H1 (cell line): ENCODE measurements around the gene KMT2E. TPM values are rescaled to one million over a fixed set of nuclear protein-coding genes. Genes with fewer than 3 reads are reported as not detected.
A peak's percentile ranks its signal among the peaks of the same experiment; 100 is the strongest.

ENCODE experiments used
- CTCF ChIA-PET: fragments of 300-600 bp; sonication (Branson Sonifier 250); formaldehyde crosslinking; loops from one replicate; lab custom pipeline; 2021; ENCODE audit not compliant: partially characterized antibody; lab: Charles Lee
- POLR2A ChIA-PET: fragments of 300-600 bp; sonication (Branson Sonifier 250); formaldehyde crosslinking; loops from one replicate; lab custom pipeline; 2021; ENCODE audit warnings: inconsistent platforms; ENCODE audit not compliant: partially characterized antibody; lab: Charles Lee
- DNase-seq, 2 experiments: peaks; one replicate each; pipeline versions ENCODE4 v3.0.0 to v3.0.0-alpha.2; 2010 to 2022; ENCODE audit warnings: low spot score in 2 of 2, low read depth in 1 of 2, mixed read lengths in 1 of 2
- FAIRE-seq: peaks from 2 replicates; lab custom pipeline; 2011; peaks lifted over from hg19 to GRCh38; lab: Jason Lieb, UNC
- H2AFZ ChIP-seq: 2 replicates; pipeline ENCODE4 v1.8.1; 2012; ENCODE audit warnings: low read length, inconsistent platforms
- H2AK5ac ChIP-seq: 2 replicates; pipeline ENCODE4 v1.6.1; 2013; ENCODE audit warnings: low read depth, low read length
- H2BK120ac ChIP-seq: replicated peaks from 2 replicates; pipeline ENCODE3; 2013; ENCODE audit warnings: low read depth, low read length, inconsistent platforms
- H2BK12ac ChIP-seq: 2 replicates; pipeline ENCODE4 v1.6.1; 2013; ENCODE audit warnings: low read depth, low read length
- H2BK15ac ChIP-seq: 2 replicates; pipeline ENCODE4 v1.6.1; 2013; ENCODE audit warnings: low read length
- H2BK20ac ChIP-seq: 2 replicates; pipeline ENCODE4 v1.6.1; 2013; ENCODE audit warnings: low read length
- H2BK5ac ChIP-seq: 2 replicates; pipeline ENCODE4 v1.6.1; 2013; ENCODE audit warnings: low read depth, low read length
- H3K14ac ChIP-seq: 2 replicates; pipeline ENCODE4 v1.6.1; 2013; ENCODE audit warnings: inconsistent platforms; ENCODE audit not compliant: insufficient read length
- H3K18ac ChIP-seq: 2 replicates; pipeline ENCODE4 v1.6.1; 2013; ENCODE audit warnings: low read length; ENCODE audit errors: extremely low read depth
- H3K23ac ChIP-seq: 2 replicates; pipeline ENCODE4 v1.6.1; 2013; ENCODE audit warnings: inconsistent platforms; ENCODE audit not compliant: insufficient read length
- H3K23me2 ChIP-seq: 2 replicates; pipeline ENCODE4 v1.6.1; 2013; ENCODE audit warnings: low read depth, low read length
- H3K27ac ChIP-seq: 2 replicates; pipeline ENCODE4 v1.6.1; 2011; ENCODE audit warnings: low read depth, low read length, inconsistent platforms
- H3K27me3 ChIP-seq, 4 experiments: replicated peaks in 1 of 4; 1 replicate in 1 of 4; 2 replicates in 3 of 4; pipeline versions ENCODE4 v1.6.1 to v1.8.1; 2011 to 2013; ENCODE audit warnings: low read length in 3 of 4, mild to moderate bottlenecking in 3 of 4, inconsistent platforms in 2 of 4, mixed read lengths in 2 of 4, moderate library complexity in 1 of 4; ENCODE audit not compliant: control insufficient read depth in 3 of 4, insufficient read depth in 3 of 4; ENCODE audit errors: extremely low read depth in 1 of 4
- H3K36me3 ChIP-seq, 4 experiments: 2 replicates each; pipeline versions ENCODE4 v1.6.1 to v1.8.1; 2011 to 2013; ENCODE audit warnings: mild to moderate bottlenecking in 4 of 4, low read length in 3 of 4, moderate library complexity in 2 of 4, control low read depth in 1 of 4, inconsistent platforms in 1 of 4; ENCODE audit not compliant: insufficient read depth in 4 of 4, control insufficient read depth in 2 of 4
- H3K4ac ChIP-seq: replicated peaks from 2 replicates; pipeline ENCODE3; 2013; ENCODE audit warnings: low read length, low read depth, mixed read lengths, inconsistent platforms; ENCODE audit not compliant: insufficient read length
- H3K4me1 ChIP-seq, 4 experiments: replicated peaks in 1 of 4; 1 replicate in 1 of 4; 2 replicates in 3 of 4; pipeline versions ENCODE4 v1.6.1 to v1.8.1; 2011 to 2013; ENCODE audit warnings: low read length in 3 of 4, inconsistent platforms in 2 of 4, mixed read lengths in 1 of 4; ENCODE audit not compliant: insufficient read depth in 4 of 4, control insufficient read depth in 3 of 4
- H3K4me2 ChIP-seq, 2 experiments: 2 replicates each; pipeline versions ENCODE4 v1.6.1 to v1.8.1; 2011 to 2013; ENCODE audit warnings: low read depth in 2 of 2, low read length in 2 of 2, control low read depth in 1 of 2, inconsistent platforms in 1 of 2, mild to moderate bottlenecking in 1 of 2; ENCODE audit not compliant: insufficient read depth in 1 of 2
- H3K4me3 ChIP-seq, 4 experiments: fragments of 200-600, 300-600 bp in 1 of 4; sonication (generic), shearing (Covaris generic), sonication (Bioruptor Twin) in 1 of 4; 2 replicates each; pipeline versions ENCODE4 v1.5.1 to v1.8.1; 2011 to 2016; ENCODE audit warnings: low read length in 4 of 4, low read depth in 3 of 4, control low read depth in 2 of 4, inconsistent platforms in 2 of 4, mild to moderate bottlenecking in 2 of 4, mixed read lengths in 1 of 4, moderate library complexity in 1 of 4; ENCODE audit not compliant: insufficient read depth in 2 of 4; ENCODE audit errors: extremely low read depth in 1 of 4
- H3K56ac ChIP-seq: replicated peaks from 2 replicates; pipeline ENCODE3; 2013; ENCODE audit warnings: low read depth, mild to moderate bottlenecking, mixed read lengths, low read length, inconsistent platforms; ENCODE audit not compliant: insufficient read length
- H3K79me1 ChIP-seq: 2 replicates; pipeline ENCODE4 v1.6.1; 2013; ENCODE audit warnings: low read depth, low read length, control low read depth
- H3K79me2 ChIP-seq, 2 experiments: 2 replicates each; pipeline versions ENCODE4 v1.6.1 to v1.8.1; 2012 to 2013; ENCODE audit warnings: low read length in 2 of 2, mild to moderate bottlenecking in 2 of 2, inconsistent platforms in 1 of 2; ENCODE audit not compliant: insufficient read depth in 2 of 2, control insufficient read depth in 1 of 2
- H3K9ac ChIP-seq, 4 experiments: replicated peaks in 1 of 4; 1 replicate in 1 of 4; 2 replicates in 3 of 4; pipeline versions ENCODE4 v1.6.1 to v1.8.1; 2011 to 2013; ENCODE audit warnings: low read depth in 3 of 4, low read length in 3 of 4, control low read depth in 2 of 4, mild to moderate bottlenecking in 2 of 4, moderate library complexity in 2 of 4, inconsistent platforms in 1 of 4; ENCODE audit errors: extremely low read depth in 1 of 4
- H3K9me3 ChIP-seq, 2 experiments: 2 replicates each; pipeline versions ENCODE4 v1.6.1 to v1.8.1; 2012 to 2013; ENCODE audit warnings: mild to moderate bottlenecking in 2 of 2, moderate library complexity in 2 of 2, control low read depth in 1 of 2, inconsistent platforms in 1 of 2, low read depth in 1 of 2, low read length in 1 of 2, mixed read lengths in 1 of 2; ENCODE audit not compliant: insufficient read depth in 2 of 2
- H4K20me1 ChIP-seq, 2 experiments: replicated peaks in 1 of 2; 2 replicates each; pipeline versions ENCODE3 to v1.8.1; 2011 to 2013; ENCODE audit warnings: inconsistent platforms in 2 of 2, low read length in 2 of 2, mild to moderate bottlenecking in 1 of 2; ENCODE audit not compliant: insufficient read depth in 2 of 2, control insufficient read depth in 1 of 2
- H4K5ac ChIP-seq: 2 replicates; pipeline ENCODE4 v1.6.1; 2013; ENCODE audit warnings: low read length, low read depth, mixed read lengths, inconsistent platforms; ENCODE audit not compliant: insufficient read length
- H4K8ac ChIP-seq: 2 replicates; pipeline ENCODE4 v1.8.0; 2013; ENCODE audit warnings: mild to moderate bottlenecking, moderate library complexity, low read length, inconsistent platforms; ENCODE audit not compliant: insufficient read depth; ENCODE audit errors: extremely low read depth
- H4K91ac ChIP-seq: replicated peaks from 2 replicates; pipeline ENCODE3; 2013; ENCODE audit warnings: low read length, mixed read lengths, inconsistent platforms; ENCODE audit not compliant: insufficient read length
- CEBPB ChIP-seq: IDR thresholded peaks from 2 replicates; pipeline ENCODE4 v1.6.1; 2012; ENCODE audit warnings: low read depth, low read length
- EGR1 ChIP-seq: IDR thresholded peaks from 2 replicates; pipeline ENCODE4 v1.6.1; 2011; ENCODE audit warnings: low read depth, low read length, borderline replicate concordance
- HDAC2 ChIP-seq, 2 experiments: fragments of 300-600 bp in 1 of 2; sonication (generic) in 1 of 2; IDR thresholded peaks; 2 replicates each; pipeline ENCODE4 v1.6.1; 2011 to 2012; ENCODE audit warnings: low read depth in 2 of 2, low read length in 2 of 2, mild to moderate bottlenecking in 2 of 2, moderate library complexity in 2 of 2, borderline replicate concordance in 1 of 2, inconsistent platforms in 1 of 2
- POLR2A ChIP-seq, 2 experiments: IDR thresholded peaks; 1 replicate in 1 of 2; 2 replicates in 1 of 2; pipeline ENCODE4 v1.6.1; 2011; ENCODE audit warnings: low read depth in 2 of 2, low read length in 2 of 2, mild to moderate bottlenecking in 2 of 2; ENCODE audit errors: control extremely low read depth in 1 of 2
- WGBS, 2 experiments: shearing (Covaris generic) in 1 of 2; methylation state at CpG; one replicate each; pipeline versions ENCODE4 v1.1.6 to v1.1.7; 2013 to 2015; ENCODE audit warnings: low lambda C conversion rate in 2 of 2, mixed read lengths in 2 of 2, inconsistent platforms in 1 of 2, low coverage in 1 of 2, missing lambda C conversion rate in 1 of 2; ENCODE audit not compliant: insufficient replicate concordance in 2 of 2, insufficient coverage in 1 of 2, insufficient read length in 1 of 2; ENCODE audit errors: extremely low coverage in 1 of 2, missing lambda C conversion rate in 1 of 2; 5-methylcytosine and 5-hydroxymethylcytosine counted together
- polyA plus RNA-seq, 7 experiments: library from polyadenylated mRNA; depleted of rRNA in 3 of 7; stranded (reverse) in 5 of 7; unstranded in 2 of 7; fragments of >200 nt in 5 of 7; fragments of 200-250 nt in 2 of 7; gene quantifications; 1 replicate in 5 of 7; 2 replicates in 1 of 7; 4 replicates in 1 of 7; pipeline versions ENCODE4 v1.2.1 to v1.2.3, GENCODE V29; 2011 to 2013; ENCODE audit warnings: missing spikeins in 2 of 7, mixed read lengths in 2 of 7
- total RNA-seq: library from RNA; stranded (reverse); fragmentation: NEBNext Ultra II Directional; extraction: Animal tissue kit (Norgen Biotek cat#: 25700); gene quantifications from 2 replicates; pipeline ENCODE4 v1.2.1, GENCODE V29; 2021

KMT2E gene
- total and polyA plus RNA-seq, 2 of the 8 experiments (the other 6 are each of a cell fraction or from before 2014, with no cell fraction given), result 10.9 to 45.0 TPM

DNA sequence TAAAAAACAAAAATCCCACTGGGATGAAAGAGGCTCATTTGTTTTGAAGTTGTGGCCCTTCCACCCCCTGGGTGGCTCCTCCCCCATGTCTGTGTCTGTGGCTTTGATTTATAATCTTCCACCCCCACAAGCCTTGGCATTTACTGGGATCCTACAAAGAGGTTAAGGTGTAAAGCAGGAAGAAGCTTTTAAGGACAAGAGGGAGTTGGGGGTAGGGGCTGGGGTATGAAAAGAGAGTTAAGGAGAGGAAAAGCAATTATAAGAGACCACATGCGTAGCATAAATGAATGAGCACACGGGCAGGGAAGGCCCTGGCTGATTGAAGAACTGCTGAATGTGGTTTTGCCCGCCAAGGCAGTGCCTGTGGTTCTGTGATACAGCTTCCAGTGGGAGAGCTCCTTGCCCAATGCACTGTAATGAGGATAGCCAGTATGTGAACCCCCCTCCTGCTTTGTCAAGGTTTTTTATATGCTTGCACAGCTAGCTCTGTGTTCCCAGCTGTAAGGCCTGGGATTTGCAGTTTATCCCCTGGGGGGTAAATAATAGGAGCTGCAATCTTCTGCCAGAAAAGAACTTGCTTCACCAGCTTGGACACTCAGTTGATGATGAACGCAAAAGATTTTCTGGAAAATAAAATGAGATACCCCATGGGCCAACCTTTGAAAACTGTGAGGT, 34.7 kb upstream of the KMT2E start:
- H2BK12ac ChIP-seq, result no peak overlapping the region
- no peak overlapping the region for H4K8ac ChIP-seq
- H3K14ac ChIP-seq, result no peak overlapping the region
- no peak overlapping the region for H3K27ac ChIP-seq
- H3K23ac ChIP-seq, result no peak overlapping the region
- TF ChIP-seq HDAC2 (IDR thresholded peaks at IDR 0.05; ENCODE audit: borderline replicate concordance in 1 of 2, low read depth in 2 of 2, low read length in 2 of 2), result no peak
- TF ChIP-seq POLR2A (IDR thresholded peaks at IDR 0.05; ENCODE audit: control extremely low read depth in 1 of 2, low read depth in 2 of 2, low read length in 2 of 2), result no peak
- TF ChIP-seq CEBPB, result no peak
- peak; percentile 64; the same call in 1 of the 2 replicates for TF ChIP-seq EGR1
- H3K4ac ChIP-seq, result no peak overlapping the region
- H3K9me3 ChIP-seq, result no peaks in the 10 kb centered on the region; a peak in 1 of 4 replicates
- H2AK5ac ChIP-seq, result no peak overlapping the region
- no peaks in the 10 kb centered on the region for H3K27me3 ChIP-seq
- H2BK120ac ChIP-seq, result no peak overlapping the region
- no peak for FAIRE-seq
- H3K4me3 ChIP-seq, result no peak overlapping the region; a peak in 2 of 8 replicates
- 0 out of 2 replicates have a peak overlapping the region, but pooled peaks have one; percentile 51 for H3K18ac ChIP-seq
- H3K56ac ChIP-seq, result no peak overlapping the region
- peaks cover 0 to 12% of the 10 kb centered on the region in 2 experiments; a peak in 2 of 4 replicates for H3K79me2 ChIP-seq
- H3K4me2 ChIP-seq, result peak overlapping the region; percentile 49 to 52
- H2AFZ ChIP-seq, result no peak overlapping the region
- POLR2A ChIA-PET, result interaction anchor here (0.7 to 2.8 kb wide), 14 partner anchors 8 to 596 kb away, joined by 3 to 14 read pairs (median 3); partner anchors contain the start of gene KMT2E
- no peak overlapping the region for H4K5ac ChIP-seq
- CTCF ChIA-PET, result interaction anchor here (0.8 to 4.0 kb wide), 15 partner anchors 7 to 104 kb away, joined by 3 to 18 read pairs (median 5); partner anchors contain the start of gene KMT2E
- no peaks in the 10 kb centered on the region for H3K36me3 ChIP-seq
- no peak overlapping the region for H4K91ac ChIP-seq
- H3K79me1 ChIP-seq, result no peaks in the 10 kb centered on the region
- peak overlapping the region in 1 of 4 experiments; percentile 28; a peak in 1 of 7 replicates for H3K9ac ChIP-seq
- peaks cover 1% of the 10 kb centered on the region; the same call in 1 of the 2 replicates for H3K23me2 ChIP-seq
- no peak overlapping the region for H2BK15ac ChIP-seq
- WGBS, 2 experiments, result 36% methylated on average over 4 of the region's 4 CpGs; no CpG with 5 or more reads in 1 of the 2 experiments
- H2BK20ac ChIP-seq, result no peak overlapping the region
- H4K20me1 ChIP-seq, result peaks cover 0 to 7% of the 10 kb centered on the region in 2 experiments
- peaks cover 0 to 13% (median 8%) of the 10 kb centered on the region in 4 experiments; a peak in 4 of 7 replicates for H3K4me1 ChIP-seq
- 0 out of 2 replicates have a peak overlapping the region, but pooled peaks have one; percentile 28 for H2BK5ac ChIP-seq
- DNase-seq, result peak in 1 of 2 experiments; percentile 54
